GM12878 (cell line): ENCODE data around the gene LRRC23. TPM values are rescaled to one million over a fixed set of nuclear protein-coding genes. Genes with fewer than 3 reads are reported as not detected.

Source experiments
- ATAC-seq: fragments of 200-7000 bp; cut with Tn5 transposase; 3 replicates; pipeline ENCODE4 v1.9.1; 2020; ENCODE audit warnings: mild to moderate bottlenecking, moderate library complexity
- BruUV-seq: library from RNA; stranded (reverse); fragments of 400-500 nt; replicated peaks from 2 replicates; lab custom pipeline; 2021; lab: Mats Ljungman, UMichigan
- CTCF ChIA-PET: fragments of 300-600 bp; sonication (Branson Sonifier 250); formaldehyde crosslinking; extraction: SDS; loops from one replicate; lab custom pipeline; 2021; ENCODE audit warnings: inconsistent platforms; lab: Yijun Ruan, JAX
- POLR2A ChIA-PET: fragments of 350-600 bp; formaldehyde crosslinking; extraction: SDS; loops from one replicate; lab custom pipeline; 2021; ENCODE audit warnings: inconsistent platforms; lab: Charles Lee
- RAD21 ChIA-PET: fragments of 300-600 bp; sonication (Branson Sonifier 250); formaldehyde crosslinking; loops from one replicate; lab custom pipeline; 2023; ENCODE audit warnings: antibody characterized with exemption; ENCODE audit not compliant: unreplicated experiment; lab: Charles Lee
- SMC1A ChIA-PET: fragments of 300-600 bp; sonication (Branson Sonifier 250); formaldehyde crosslinking; loops from one replicate; lab custom pipeline; 2023; ENCODE audit not compliant: unreplicated experiment, uncharacterized antibody; lab: Charles Lee
- DNase-seq: peaks from one replicate; pipeline ENCODE4 v3.0.0-alpha.2; 2011; ENCODE audit warnings: low read depth, low spot score
- FAIRE-seq: peaks from 3 replicates; lab custom pipeline; 2011; peaks lifted over from hg19 to GRCh38; lab: Jason Lieb, UNC
- H2AFZ ChIP-seq: 2 replicates; pipeline ENCODE4 v1.6.0; 2011; ENCODE audit warnings: low read depth, low read length, control low read depth; ENCODE audit not compliant: control insufficient read depth
- H3K27ac ChIP-seq: 2 replicates; pipeline ENCODE4 v1.5.1; 2011; ENCODE audit warnings: control low read depth; ENCODE audit not compliant: control insufficient read depth, insufficient read depth
- H3K27me3 ChIP-seq, 2 experiments: replicated peaks in 1 of 2; 2 replicates each; pipeline versions ENCODE4 v1.6.0 to v1.6.1; 2011; ENCODE audit warnings: low read length in 1 of 2; ENCODE audit not compliant: control insufficient read depth in 2 of 2, insufficient read depth in 2 of 2
- H3K36me3 ChIP-seq, 2 experiments: 2 replicates each; pipeline ENCODE4 v1.5.1; 2011; ENCODE audit warnings: low read length in 1 of 2; ENCODE audit not compliant: control insufficient read depth in 2 of 2, insufficient read depth in 2 of 2
- H3K4me1 ChIP-seq: 2 replicates; pipeline ENCODE4 v1.6.1; 2011; ENCODE audit warnings: mild to moderate bottlenecking, low read length, moderate library complexity, mixed read lengths; ENCODE audit not compliant: control insufficient read depth, insufficient read depth
- H3K4me2 ChIP-seq: 2 replicates; pipeline ENCODE4 v1.6.0; 2011; ENCODE audit warnings: control low read depth; ENCODE audit not compliant: control insufficient read depth, insufficient read depth
- H3K4me3 ChIP-seq: fragments of 200-600 bp; sonication (generic); 2 replicates; pipeline ENCODE4 v1.5.1; 2016
- H3K79me2 ChIP-seq: 2 replicates; pipeline ENCODE4 v1.6.0; 2011; ENCODE audit warnings: low read length; ENCODE audit not compliant: control insufficient read depth, insufficient read depth
- H3K9ac ChIP-seq: 2 replicates; pipeline ENCODE4 v1.8.0; 2011; ENCODE audit warnings: low read length, control low read depth, mixed read lengths; ENCODE audit not compliant: control insufficient read depth, insufficient read depth
- H3K9me3 ChIP-seq: replicated peaks from 3 replicates; pipeline ENCODE4 v1.5.1; 2011; ENCODE audit warnings: mild to moderate bottlenecking, low read length; ENCODE audit not compliant: control insufficient read depth, insufficient read depth
- H4K20me1 ChIP-seq: 2 replicates; pipeline ENCODE4 v1.6.0; 2011; ENCODE audit not compliant: control insufficient read depth, insufficient read depth
- ATF2 ChIP-seq: IDR thresholded peaks from 2 replicates; pipeline ENCODE4 v1.6.1; 2012; ENCODE audit warnings: low read length, inconsistent platforms
- NFXL1 ChIP-seq: fragments of 450-650 bp; IDR thresholded peaks from 2 replicates; pipeline ENCODE4 v1.6.1; 2017; ENCODE audit warnings: antibody characterized with exemption, mild to moderate bottlenecking, borderline replicate concordance
- PAX8 ChIP-seq: fragments of 450-650 bp; IDR thresholded peaks from 2 replicates; pipeline ENCODE4 v1.6.1; 2017; ENCODE audit warnings: mild to moderate bottlenecking, moderate library complexity
- SIX5 ChIP-seq: IDR thresholded peaks from 2 replicates; pipeline ENCODE4 v1.6.1; 2011; ENCODE audit warnings: mild to moderate bottlenecking, low read depth, low read length, moderate library complexity; ENCODE audit not compliant: severe bottlenecking
- ZBTB11 ChIP-seq: fragments of 450-650 bp; formaldehyde crosslinking; IDR thresholded peaks from 2 replicates; pipeline ENCODE4 v1.5.0; 2022; ENCODE audit warnings: mild to moderate bottlenecking, missing genetic modification characterization
- WGBS: methylation state at CpG from one replicate; pipeline ENCODE4 v1.1.6; 2016; ENCODE audit warnings: low lambda C conversion rate; ENCODE audit not compliant: insufficient replicate concordance, insufficient coverage; ENCODE audit errors: missing lambda C conversion rate; 5-methylcytosine and 5-hydroxymethylcytosine counted together
- in situ Hi-C: fragments of 300-500 bp; cut with MboI; formaldehyde crosslinking; loops from 9 replicates; pipeline ENCODE4 v1.14.3; 2018; ENCODE audit warnings: mixed read lengths
- intact Hi-C: fragments of 100-400 bp; cut with micrococcal nuclease; formaldehyde crosslinking; loops from one replicate; pipeline ENCODE4 v1.14.2; 2022; ENCODE audit not compliant: unreplicated experiment
- polyA plus RNA-seq, 11 experiments: library from polyadenylated mRNA; depleted of rRNA in 4 of 11; unstranded in 6 of 11; stranded (reverse) in 5 of 11; fragments of >200 nt; fragmentation: Nextera tagmentation in 4 of 11; fragmentation: Illumina TruSeq in 1 of 11; extraction: Ambion mirVana in 4 of 11; extraction: Trizol in 1 of 11; gene quantifications; 1 replicate in 1 of 11; 2 replicates in 10 of 11; pipeline versions ENCODE4 v1.2.1 to v1.2.3, GENCODE V29; 2011 to 2016; ENCODE audit warnings: inconsistent platforms in 2 of 11, missing spikeins in 2 of 11, low read depth in 1 of 11
- total RNA-seq, 4 experiments: library from RNA; depleted of rRNA in 3 of 4; stranded (reverse); fragments of >200 nt in 3 of 4; fragmentation: Illumina TruSeq in 1 of 4; extraction: Trizol in 1 of 4; gene quantifications; 2 replicates each; pipeline versions ENCODE4 v1.2.1 to v1.2.3, GENCODE V29; 2013 to 2021

The LRRC23 gene
- total and polyA plus RNA-seq, 10 of the 15 experiments (the other 5 are each of a cell fraction or from before 2014, with no cell fraction given): 1.4 to 6.9 (median 3.4) TPM

GRCh38 chr12:6939191-6939540, 34.5 kb downstream of the LRRC23 start:
- ATAC-seq: no peak
- in situ Hi-C loops: no loop called here
- WGBS: 0% methylated on average over 2 of the region's 2 CpGs
- no peak overlapping the region for H3K4me2 ChIP-seq
- H3K4me3 ChIP-seq: no peak overlapping the region
- no peak overlapping the region for H3K9ac ChIP-seq
- CTCF ChIA-PET: interaction anchor here (0.7 to 8.6 kb wide), 7 partner anchors 15 to 87 kb away, joined by 3 to 111 read pairs (median 10); partner anchors contain the start of genes CDCA3, SPSB2 and USP5
- H3K27ac ChIP-seq: no peak overlapping the region
- peaks cover 24% of the 10 kb centered on the region for H3K79me2 ChIP-seq
- POLR2A ChIA-PET: interaction anchor here (1.7 to 17.8 kb wide), 5 partner anchors 8 to 66 kb away, joined by 6 to 524 read pairs (median 7); partner anchors contain the start of genes ATN1 and SPSB2
- H2AFZ ChIP-seq: no peak overlapping the region
- FAIRE-seq: no peak
- peaks cover 11% of the 10 kb centered on the region; the same call in 1 of the 2 replicates for H3K4me1 ChIP-seq
- H3K9me3 ChIP-seq: no peaks in the 10 kb centered on the region
- intact Hi-C loops: loop anchor here (2.0 kb wide), 1 partner anchor 14 kb away; no protein-coding TSS in a partner anchor
- H3K27me3 ChIP-seq: no peaks in the 10 kb centered on the region
- BruUV-seq: no TSS peak
- TF ChIP-seq PAX8 (no peak), ZBTB11 (CRISPR knock-in tag) (no peak), SIX5 (no peak), ATF2 (no peak), NFXL1 (no peak)
- no peak for DNase-seq
- H4K20me1 ChIP-seq: no peaks in the 10 kb centered on the region
- peaks cover 5 to 6% of the 10 kb centered on the region in 2 experiments; a peak in 3 of 4 replicates for H3K36me3 ChIP-seq
- SMC1A ChIA-PET: interaction anchor here (1.3 to 1.5 kb wide), 2 partner anchors 23 to 70 kb away, joined by 3 to 4 read pairs; no protein-coding TSS in a partner anchor
- RAD21 ChIA-PET: interaction anchor here (0.9 to 1.9 kb wide), 4 partner anchors 12 to 88 kb away, joined by 3 to 5 read pairs (median 4); partner anchors contain the start of gene CDCA3
